Measurements from ENCODE around the gene ANO9. TPM values are rescaled to one million over a fixed set of nuclear protein-coding genes. Genes with fewer than 3 reads are reported as not detected.
A peak's percentile ranks its signal among the peaks of the same experiment; 100 is the strongest.
"Not testable (repeated sequence)": the region's sequence is repeated elsewhere in the genome, so short reads cannot be mapped to it uniquely, and the experiment has no call there.

ANO9 gene
- total and polyA plus RNA-seq, 9 donors: 0.09 to 5.6 (median 0.37) TPM

- WGBS (ENCODE audit: insufficient coverage): 63% methylated on average over 43 of the region's 55 CpGs
Observed at GRCh38 chr11:403021-403760, 38.6 kb downstream of the ANO9 start.

GRCh38 chr11:401196-401595, 40.6 kb downstream of the ANO9 start:
- not testable (repeated sequence) for H3K36me3 ChIP-seq (ENCODE audit: control insufficient read depth, insufficient read depth, low read length); H3K4me3 ChIP-seq (ENCODE audit: low read length); H3K27ac ChIP-seq (ENCODE audit: low read length); H3K9me3 ChIP-seq (replicated peaks; ENCODE audit: control insufficient read depth, low read depth, low read length); DNase-seq
- no CpG with 5 or more reads among the region's 52 CpGs for WGBS (ENCODE audit: insufficient coverage)
- peaks cover 23% of the 10 kb centered on the region for H3K27me3 ChIP-seq (ENCODE audit: control insufficient read depth, insufficient read depth, low read length)
- peaks cover 16% of the 10 kb centered on the region for H3K4me1 ChIP-seq (ENCODE audit: control insufficient read depth, insufficient read depth, low read length)

More at GRCh38 chr11:403021-403760, 38.6 kb downstream of the ANO9 start:
- H3K36me3 ChIP-seq (ENCODE audit: control insufficient read depth, insufficient read depth, low read length): no peaks in the 10 kb centered on the region
- H3K27ac ChIP-seq (ENCODE audit: low read length): no peak overlapping the region
- no peak overlapping the region for H3K4me3 ChIP-seq (ENCODE audit: low read length)
- H3K4me1 ChIP-seq (ENCODE audit: control insufficient read depth, insufficient read depth, low read length): peaks cover 15% of the 10 kb centered on the region
- H3K9me3 ChIP-seq (replicated peaks; ENCODE audit: control insufficient read depth, low read depth, low read length): peaks cover 3% of the 10 kb centered on the region
- peaks cover 29% of the 10 kb centered on the region for H3K27me3 ChIP-seq (ENCODE audit: control insufficient read depth, insufficient read depth, low read length)
- DNase-seq: no peak

GRCh38 chr11:400241-400689, 41.5 kb downstream of the ANO9 start:
- Histone ChIP-seq H3K9me3 (replicated peaks; ENCODE audit: control insufficient read depth, low read depth, low read length) (peaks cover 3% of the 10 kb centered on the region), H3K4me1 (ENCODE audit: control insufficient read depth, insufficient read depth, low read length) (peaks cover 9% of the 10 kb centered on the region), H3K27me3 (ENCODE audit: control insufficient read depth, insufficient read depth, low read length) (peaks cover 23% of the 10 kb centered on the region), H3K4me3 (ENCODE audit: low read length) (no peak overlapping the region), H3K27ac (ENCODE audit: low read length) (no peak overlapping the region), H3K36me3 (ENCODE audit: control insufficient read depth, insufficient read depth, low read length) (no peaks in the 10 kb centered on the region)
- DNase-seq: no peak
- 28% methylated on average over 49 of the region's 50 CpGs for WGBS (ENCODE audit: insufficient coverage)

DNA sequence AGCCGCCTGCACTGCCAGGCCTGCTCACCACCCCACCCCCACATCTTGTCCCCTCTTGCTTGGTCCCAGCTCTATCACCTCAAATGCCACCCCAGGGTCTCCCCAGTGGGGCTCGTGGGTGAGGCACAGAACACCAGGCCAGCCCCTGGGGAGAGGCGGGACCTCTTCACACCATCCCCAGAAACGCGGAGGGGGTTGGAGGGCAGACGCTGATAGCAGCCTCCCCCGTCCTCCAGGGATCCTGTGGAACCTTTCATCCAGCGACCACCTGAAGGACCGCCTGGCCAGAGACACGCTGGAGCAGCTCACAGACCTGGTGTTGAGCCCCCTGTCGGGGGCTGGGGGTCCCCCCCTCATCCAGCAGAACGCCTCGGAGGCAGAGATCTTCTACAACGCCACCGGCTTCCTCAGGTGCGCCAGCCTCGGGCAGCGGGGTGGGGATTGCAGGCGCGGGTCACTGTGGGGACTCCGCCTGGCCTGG, 42.0 kb downstream of the ANO9 start:
- DNase-seq: no peak
- Histone ChIP-seq H3K4me3 (ENCODE audit: low read length) (no peak overlapping the region), H3K27ac (ENCODE audit: low read length) (no peak overlapping the region), H3K4me1 (ENCODE audit: control insufficient read depth, insufficient read depth, low read length) (peaks cover 9% of the 10 kb centered on the region), H3K27me3 (ENCODE audit: control insufficient read depth, insufficient read depth, low read length) (peaks cover 25% of the 10 kb centered on the region), H3K9me3 (replicated peaks; ENCODE audit: control insufficient read depth, low read depth, low read length) (peaks cover 3% of the 10 kb centered on the region), H3K36me3 (ENCODE audit: control insufficient read depth, insufficient read depth, low read length) (no peaks in the 10 kb centered on the region)
- WGBS (ENCODE audit: insufficient coverage): 55% methylated on average over 20 of the region's 21 CpGs

DNA sequence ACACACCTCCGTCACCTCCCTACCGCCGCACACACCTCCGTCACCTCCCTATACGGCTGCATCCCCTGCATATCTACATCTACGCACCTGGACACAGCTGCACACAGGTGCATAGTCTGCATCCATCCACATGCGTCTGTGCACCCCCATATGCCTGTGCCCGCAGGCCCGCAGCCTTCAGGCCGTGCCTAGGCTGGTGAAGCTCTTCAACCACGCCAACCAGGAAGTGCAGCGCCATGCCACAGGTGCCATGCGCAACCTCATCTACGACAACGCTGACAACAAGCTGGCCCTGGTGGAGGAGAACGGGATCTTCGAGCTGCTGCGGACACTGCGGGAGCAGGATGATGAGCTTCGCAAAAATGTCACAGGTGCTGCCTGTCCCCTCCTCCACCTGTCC, 43.0 kb downstream of the ANO9 start:
- WGBS (ENCODE audit: insufficient coverage): 94% methylated on average over 15 of the region's 20 CpGs
- Histone ChIP-seq H3K27ac (ENCODE audit: low read length) (no peak overlapping the region), H3K36me3 (ENCODE audit: control insufficient read depth, insufficient read depth, low read length) (no peaks in the 10 kb centered on the region), H3K4me1 (ENCODE audit: control insufficient read depth, insufficient read depth, low read length) (peaks cover 9% of the 10 kb centered on the region), H3K27me3 (ENCODE audit: control insufficient read depth, insufficient read depth, low read length) (peaks cover 21% of the 10 kb centered on the region), H3K9me3 (replicated peaks; ENCODE audit: control insufficient read depth, low read depth, low read length) (peaks cover 3% of the 10 kb centered on the region), H3K4me3 (ENCODE audit: low read length) (no peak overlapping the region)
- DNase-seq: no peak

GRCh38 chr11:396948-397548, 44.8 kb downstream of the ANO9 start:
- no peaks in the 10 kb centered on the region for H3K36me3 ChIP-seq (ENCODE audit: control insufficient read depth, insufficient read depth, low read length)
- peaks cover 14% of the 10 kb centered on the region for H3K27me3 ChIP-seq (ENCODE audit: control insufficient read depth, insufficient read depth, low read length)
- no peak overlapping the region for H3K27ac ChIP-seq (ENCODE audit: low read length)
- peak overlapping the region; percentile 37 for H3K4me3 ChIP-seq (ENCODE audit: low read length)
- WGBS (ENCODE audit: insufficient coverage): 10% methylated on average over 43 of the region's 43 CpGs
- DNase-seq: peak; percentile 64
- H3K4me1 ChIP-seq (ENCODE audit: control insufficient read depth, insufficient read depth, low read length): peaks cover 9% of the 10 kb centered on the region
- H3K9me3 ChIP-seq (replicated peaks; ENCODE audit: control insufficient read depth, low read depth, low read length): peaks cover 3% of the 10 kb centered on the region

DNA sequence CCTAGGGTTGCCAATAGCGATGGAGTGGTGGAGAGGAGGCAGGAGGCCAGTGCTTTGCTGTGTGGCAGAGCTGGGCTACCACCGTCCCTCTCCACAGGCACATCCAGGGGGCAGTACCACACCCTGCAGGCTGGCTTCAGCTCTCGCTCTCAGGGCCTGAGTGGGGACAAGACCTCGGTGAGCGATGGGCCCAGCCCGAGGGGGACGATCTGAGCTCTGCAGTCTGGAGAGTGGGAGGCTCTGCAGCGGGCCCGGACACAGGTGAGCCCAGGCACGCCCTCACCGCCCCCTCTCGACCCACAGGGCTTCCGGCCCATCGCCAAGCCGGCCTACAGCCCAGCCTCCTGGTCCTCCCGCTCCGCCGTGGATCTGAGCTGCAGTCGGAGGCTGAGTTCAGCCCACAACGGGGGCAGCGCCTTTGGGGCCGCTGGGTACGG, 45.3 kb downstream of the ANO9 start:
- Histone ChIP-seq H3K4me3 (ENCODE audit: low read length) (peak overlapping the region; percentile 37), H3K9me3 (replicated peaks; ENCODE audit: control insufficient read depth, low read depth, low read length) (peaks cover 3% of the 10 kb centered on the region), H3K27ac (ENCODE audit: low read length) (no peak overlapping the region), H3K4me1 (ENCODE audit: control insufficient read depth, insufficient read depth, low read length) (peaks cover 9% of the 10 kb centered on the region), H3K27me3 (ENCODE audit: control insufficient read depth, insufficient read depth, low read length) (peaks cover 14% of the 10 kb centered on the region), H3K36me3 (ENCODE audit: control insufficient read depth, insufficient read depth, low read length) (no peaks in the 10 kb centered on the region)
- 16% methylated on average over 15 of the region's 23 CpGs for WGBS (ENCODE audit: insufficient coverage)
- DNase-seq: no peak

- no peak overlapping the region for H3K4me3 ChIP-seq (ENCODE audit: low read length)
- no peak for DNase-seq
- no peak overlapping the region for H3K27ac ChIP-seq (ENCODE audit: low read length)
- no peaks in the 10 kb centered on the region for H3K36me3 ChIP-seq (ENCODE audit: control insufficient read depth, insufficient read depth, low read length)
- H3K27me3 ChIP-seq (ENCODE audit: control insufficient read depth, insufficient read depth, low read length): peaks cover 14% of the 10 kb centered on the region
- 56% methylated on average over 8 of the region's 11 CpGs for WGBS (ENCODE audit: insufficient coverage)
- peaks cover 3% of the 10 kb centered on the region for H3K9me3 ChIP-seq (replicated peaks; ENCODE audit: control insufficient read depth, low read depth, low read length)
- peaks cover 9% of the 10 kb centered on the region for H3K4me1 ChIP-seq (ENCODE audit: control insufficient read depth, insufficient read depth, low read length)
Observed at GRCh38 chr11:395866-396265, 45.9 kb downstream of the ANO9 start.

- Histone ChIP-seq H3K27me3 (ENCODE audit: control insufficient read depth, insufficient read depth, low read length) (peaks cover 11% of the 10 kb centered on the region), H3K36me3 (ENCODE audit: control insufficient read depth, insufficient read depth, low read length) (no peaks in the 10 kb centered on the region), H3K9me3 (replicated peaks; ENCODE audit: control insufficient read depth, low read depth, low read length) (peaks cover 3% of the 10 kb centered on the region), H3K4me1 (ENCODE audit: control insufficient read depth, insufficient read depth, low read length) (peaks cover 9% of the 10 kb centered on the region), H3K4me3 (ENCODE audit: low read length) (no peak overlapping the region), H3K27ac (ENCODE audit: low read length) (no peak overlapping the region)
- WGBS (ENCODE audit: insufficient coverage): 68% methylated on average over 14 of the region's 25 CpGs
- DNase-seq: no peak
Observed at GRCh38 chr11:394858-395655, 46.8 kb downstream of the ANO9 start.
